ENCODE data around the gene FBXW10. TPM values are rescaled to one million over a fixed set of nuclear protein-coding genes. Genes with fewer than 3 reads are reported as not detected.
A peak's percentile ranks its signal among the peaks of the same experiment; 100 is the strongest.
"Not testable (repeated sequence)": the region's sequence is repeated elsewhere in the genome, so short reads cannot be mapped to it uniquely, and the experiment has no call there.

The FBXW10 gene, protein sequence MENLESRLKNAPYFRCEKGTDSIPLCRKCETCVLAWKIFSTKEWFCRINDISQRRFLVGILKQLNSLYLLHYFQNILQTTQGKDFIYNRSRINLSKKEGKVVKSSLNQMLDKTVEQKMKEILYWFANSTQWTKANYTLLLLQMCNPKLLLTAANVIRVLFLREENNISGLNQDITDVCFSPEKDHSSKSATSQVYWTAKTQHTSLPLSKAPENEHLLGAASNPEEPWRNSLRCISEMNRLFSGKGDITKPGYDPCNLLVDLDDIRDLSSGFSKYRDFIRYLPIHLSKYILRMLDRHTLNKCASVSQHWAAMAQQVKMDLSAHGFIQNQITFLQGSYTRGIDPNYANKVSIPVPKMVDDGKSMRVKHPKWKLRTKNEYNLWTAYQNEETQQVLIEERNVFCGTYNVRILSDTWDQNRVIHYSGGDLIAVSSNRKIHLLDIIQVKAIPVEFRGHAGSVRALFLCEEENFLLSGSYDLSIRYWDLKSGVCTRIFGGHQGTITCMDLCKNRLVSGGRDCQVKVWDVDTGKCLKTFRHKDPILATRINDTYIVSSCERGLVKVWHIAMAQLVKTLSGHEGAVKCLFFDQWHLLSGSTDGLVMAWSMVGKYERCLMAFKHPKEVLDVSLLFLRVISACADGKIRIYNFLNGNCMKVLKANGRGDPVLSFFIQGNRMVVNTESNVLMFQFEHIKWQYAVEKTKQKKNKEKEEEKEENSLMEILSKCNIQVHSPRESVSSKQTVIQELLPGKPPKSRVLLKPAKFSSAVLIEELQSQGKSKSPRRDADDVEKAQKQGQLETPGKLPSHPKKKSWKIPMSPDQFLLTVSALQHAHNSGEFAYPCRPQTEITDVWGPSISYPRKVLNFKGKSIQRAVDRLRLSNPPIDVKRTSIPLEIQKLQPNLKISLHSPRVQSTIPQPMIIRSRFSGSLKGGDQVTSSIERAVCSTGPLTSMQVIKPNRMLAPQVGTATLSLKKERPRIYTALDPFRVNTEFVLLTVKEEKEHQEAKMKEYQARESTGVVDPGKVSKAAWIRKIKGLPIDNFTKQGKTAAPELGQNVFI
- total RNA-seq, result 0.27 TPM
- long read RNA-seq, result 0 reads

DNA sequence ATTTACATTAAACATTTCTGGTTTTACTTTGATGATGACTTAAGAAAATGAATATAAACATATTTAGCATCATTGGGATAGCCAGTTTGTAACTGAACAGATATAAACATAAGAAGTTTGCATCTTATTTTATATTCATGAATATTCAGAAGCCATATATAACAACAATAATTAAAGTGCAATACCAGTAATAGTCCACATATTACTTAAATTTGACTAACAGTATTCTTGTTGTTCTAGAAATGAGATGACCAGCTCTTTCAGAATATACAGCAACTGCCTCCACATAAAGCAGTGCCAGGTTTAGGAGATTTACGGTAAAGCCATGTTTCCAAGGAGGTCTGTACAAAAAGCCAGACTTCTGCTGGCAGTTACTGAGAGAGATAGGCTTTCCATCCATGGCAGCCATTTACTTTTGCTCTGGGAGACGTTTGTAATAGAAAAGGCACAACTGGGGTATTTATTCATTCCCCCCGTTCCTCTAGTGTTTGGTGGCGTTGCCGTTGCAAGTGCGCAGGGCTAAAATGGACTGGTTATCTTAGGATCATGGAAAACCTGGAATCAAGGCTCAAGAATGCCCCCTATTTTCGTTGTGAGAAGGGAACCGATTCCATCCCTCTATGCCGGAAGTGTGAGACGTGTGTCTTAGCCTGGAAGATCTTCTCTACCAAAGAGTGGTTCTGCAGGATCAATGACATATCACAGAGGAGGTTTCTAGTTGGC lies at the start of gene FBXW10:
TSS of gene FBXW10 (plus strand) at position 356 of the 723 bp plus-strand sequence. CDS start at position 547, 191 bp downstream.
- H3K4me3 ChIP-seq; H3K4me1 ChIP-seq; H3K36me3 ChIP-seq; intact Hi-C loops (cut with DNase I); H3K27me3 ChIP-seq (ENCODE audit: low read depth); H3K9me3 ChIP-seq; DNase-seq; H3K27ac ChIP-seq: not testable (repeated sequence)
- ATAC-seq, result peak; percentile 37 to 71

DNA sequence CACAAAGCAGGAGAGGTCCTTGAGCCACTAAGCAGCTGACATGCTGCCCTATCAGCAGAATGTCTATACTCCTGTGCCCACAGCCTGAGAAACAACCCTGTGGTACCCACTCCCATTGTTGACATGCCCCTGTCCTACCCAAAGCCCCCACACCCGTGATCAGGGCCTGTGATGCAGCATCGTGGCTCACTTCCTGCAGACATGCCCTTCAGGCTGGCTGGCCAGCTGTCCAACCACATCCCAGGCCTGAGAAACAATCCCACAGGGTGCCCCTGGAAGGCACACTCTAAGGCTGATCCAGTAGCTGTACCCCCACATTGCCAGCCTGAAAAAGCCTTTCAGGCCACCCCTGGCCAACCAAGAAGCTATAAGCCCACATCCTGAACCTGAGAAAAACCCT lies 48.7 kb upstream of the FBXW10 start:
- intact Hi-C loops (cut with DNase I); H3K4me1 ChIP-seq; H3K27me3 ChIP-seq (ENCODE audit: low read depth); H3K27ac ChIP-seq; H3K4me3 ChIP-seq; H3K9me3 ChIP-seq; ATAC-seq; DNase-seq; H3K36me3 ChIP-seq: not testable (repeated sequence)

DNA sequence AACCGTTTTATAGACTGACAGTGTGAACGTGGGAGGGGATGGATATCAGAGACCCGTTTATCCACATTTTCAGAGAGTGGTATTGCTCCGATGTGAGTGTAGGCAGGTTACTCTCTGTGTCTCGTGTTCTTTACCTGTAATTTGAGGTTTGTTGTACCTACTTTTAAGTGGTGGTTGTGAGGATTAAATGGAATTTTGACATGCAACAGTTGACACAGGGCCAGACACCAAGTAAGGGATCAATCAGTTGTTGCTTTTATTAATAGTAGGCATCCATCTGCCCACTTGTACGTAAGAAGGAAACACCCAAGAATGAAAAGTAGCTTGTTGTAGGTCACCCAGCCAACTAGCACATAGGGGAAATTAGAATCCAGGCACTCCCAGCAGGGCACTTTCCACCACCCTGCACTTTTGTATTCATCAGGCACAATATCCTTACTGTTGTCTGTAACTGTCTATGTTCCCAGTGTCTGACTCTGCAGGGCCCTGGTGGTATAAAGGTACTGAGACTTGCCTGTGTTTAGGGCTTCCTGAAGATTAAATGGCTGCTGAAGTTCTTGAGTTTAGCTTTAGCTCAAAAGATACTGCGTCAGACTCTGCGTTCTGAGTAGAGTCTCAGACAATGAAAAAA lies 45.3 kb upstream of the FBXW10 start:
- H3K9me3 ChIP-seq; DNase-seq; H3K4me1 ChIP-seq; H3K36me3 ChIP-seq; intact Hi-C loops (cut with DNase I); ATAC-seq; H3K27me3 ChIP-seq (ENCODE audit: low read depth): not testable (repeated sequence)
- Histone ChIP-seq H3K4me3 (peak overlapping the region; percentile 58), H3K27ac (peak overlapping the region; percentile 57)

DNA sequence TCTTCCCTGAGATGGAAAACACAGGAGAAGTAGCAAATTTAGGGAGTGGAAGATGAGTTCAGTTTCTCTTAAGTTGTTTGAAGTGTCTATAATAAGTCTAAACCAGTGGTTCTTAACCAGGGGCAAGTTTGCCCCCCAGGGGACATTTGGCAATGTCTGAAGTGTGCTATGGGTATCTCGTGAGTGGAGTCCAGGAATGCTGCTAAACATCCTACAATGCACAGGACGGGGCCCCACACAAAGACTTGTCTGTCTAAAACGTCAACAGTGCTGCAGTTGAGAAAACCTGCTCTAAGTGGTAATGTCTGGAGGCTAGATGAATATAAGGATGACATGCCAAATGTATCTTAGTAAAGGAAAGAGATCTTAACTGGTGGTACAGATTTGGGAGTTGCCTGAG lies 37.9 kb upstream of the FBXW10 start:
- H3K27ac ChIP-seq; intact Hi-C loops (cut with DNase I); ATAC-seq: not testable (repeated sequence)

DNA sequence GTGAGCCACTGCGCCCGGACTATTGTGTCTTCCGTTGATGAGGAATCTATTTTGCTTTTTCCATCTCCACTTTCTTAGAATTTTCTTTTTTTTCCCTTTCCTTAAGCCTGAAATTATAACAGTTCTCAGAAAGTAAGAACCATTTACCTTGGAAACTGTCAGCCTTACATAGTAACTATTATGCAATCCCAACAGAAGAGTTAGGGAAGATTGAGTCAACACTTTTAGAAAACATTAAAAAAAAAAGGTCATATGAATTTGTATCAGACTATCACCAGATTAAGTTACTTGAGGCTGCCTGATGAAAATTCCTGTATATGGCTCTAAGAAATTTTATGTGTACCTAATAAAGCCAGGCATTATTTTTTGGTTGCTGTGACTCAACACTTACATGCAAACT lies 35.6 kb upstream of the FBXW10 start:
- H3K36me3 ChIP-seq; ATAC-seq; intact Hi-C loops (cut with DNase I); H3K9me3 ChIP-seq; H3K27ac ChIP-seq; H3K27me3 ChIP-seq (ENCODE audit: low read depth); H3K4me1 ChIP-seq; H3K4me3 ChIP-seq; DNase-seq: not testable (repeated sequence)

More for the DNA sequence above, 37.9 kb upstream of the FBXW10 start:
- not testable (repeated sequence) for H3K4me1 ChIP-seq; DNase-seq; H3K9me3 ChIP-seq; H3K4me3 ChIP-seq; H3K36me3 ChIP-seq; H3K27me3 ChIP-seq (ENCODE audit: low read depth)

DNA sequence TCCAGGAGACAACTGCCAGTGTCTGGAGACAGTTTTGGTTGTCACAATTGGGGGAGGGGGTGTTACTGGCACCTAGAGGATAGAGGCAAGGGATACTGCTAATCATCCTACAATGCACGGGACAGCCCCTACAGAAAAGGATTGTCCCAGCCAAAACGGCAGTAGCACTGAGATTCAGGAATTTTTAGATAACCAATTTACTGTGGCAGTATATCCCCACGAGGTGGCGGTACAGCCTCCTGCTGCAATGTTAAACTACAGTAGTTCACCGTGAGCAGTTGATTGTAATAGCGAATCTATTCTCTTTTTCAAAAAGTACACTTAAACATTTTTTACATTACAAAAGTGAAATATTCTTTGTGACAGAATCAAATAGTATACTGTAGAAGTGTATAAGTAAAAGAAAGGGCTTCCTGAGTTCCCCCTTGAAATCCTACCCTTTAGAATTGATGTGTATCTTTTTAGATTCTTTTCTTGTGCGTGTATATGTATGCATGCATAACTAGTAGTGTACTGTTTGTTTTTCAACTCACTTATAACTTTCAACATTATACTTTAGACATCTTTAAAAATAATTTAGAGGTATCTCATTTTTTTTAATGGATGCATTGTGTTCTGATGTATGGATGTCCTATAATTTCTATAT lies 31.4 kb upstream of the FBXW10 start:
- H3K27me3 ChIP-seq (ENCODE audit: low read depth); H3K9me3 ChIP-seq; H3K27ac ChIP-seq; H3K36me3 ChIP-seq; H3K4me1 ChIP-seq; H3K4me3 ChIP-seq; intact Hi-C loops (cut with DNase I): not testable (repeated sequence)
- TF ChIP-seq, protein P1, sequence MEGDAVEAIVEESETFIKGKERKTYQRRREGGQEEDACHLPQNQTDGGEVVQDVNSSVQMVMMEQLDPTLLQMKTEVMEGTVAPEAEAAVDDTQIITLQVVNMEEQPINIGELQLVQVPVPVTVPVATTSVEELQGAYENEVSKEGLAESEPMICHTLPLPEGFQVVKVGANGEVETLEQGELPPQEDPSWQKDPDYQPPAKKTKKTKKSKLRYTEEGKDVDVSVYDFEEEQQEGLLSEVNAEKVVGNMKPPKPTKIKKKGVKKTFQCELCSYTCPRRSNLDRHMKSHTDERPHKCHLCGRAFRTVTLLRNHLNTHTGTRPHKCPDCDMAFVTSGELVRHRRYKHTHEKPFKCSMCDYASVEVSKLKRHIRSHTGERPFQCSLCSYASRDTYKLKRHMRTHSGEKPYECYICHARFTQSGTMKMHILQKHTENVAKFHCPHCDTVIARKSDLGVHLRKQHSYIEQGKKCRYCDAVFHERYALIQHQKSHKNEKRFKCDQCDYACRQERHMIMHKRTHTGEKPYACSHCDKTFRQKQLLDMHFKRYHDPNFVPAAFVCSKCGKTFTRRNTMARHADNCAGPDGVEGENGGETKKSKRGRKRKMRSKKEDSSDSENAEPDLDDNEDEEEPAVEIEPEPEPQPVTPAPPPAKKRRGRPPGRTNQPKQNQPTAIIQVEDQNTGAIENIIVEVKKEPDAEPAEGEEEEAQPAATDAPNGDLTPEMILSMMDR (IDR thresholded peaks at IDR 0.05), result peak; percentile 58
- peak; percentile 59 for DNase-seq
- peak; percentile 82 to 85 for ATAC-seq

DNA sequence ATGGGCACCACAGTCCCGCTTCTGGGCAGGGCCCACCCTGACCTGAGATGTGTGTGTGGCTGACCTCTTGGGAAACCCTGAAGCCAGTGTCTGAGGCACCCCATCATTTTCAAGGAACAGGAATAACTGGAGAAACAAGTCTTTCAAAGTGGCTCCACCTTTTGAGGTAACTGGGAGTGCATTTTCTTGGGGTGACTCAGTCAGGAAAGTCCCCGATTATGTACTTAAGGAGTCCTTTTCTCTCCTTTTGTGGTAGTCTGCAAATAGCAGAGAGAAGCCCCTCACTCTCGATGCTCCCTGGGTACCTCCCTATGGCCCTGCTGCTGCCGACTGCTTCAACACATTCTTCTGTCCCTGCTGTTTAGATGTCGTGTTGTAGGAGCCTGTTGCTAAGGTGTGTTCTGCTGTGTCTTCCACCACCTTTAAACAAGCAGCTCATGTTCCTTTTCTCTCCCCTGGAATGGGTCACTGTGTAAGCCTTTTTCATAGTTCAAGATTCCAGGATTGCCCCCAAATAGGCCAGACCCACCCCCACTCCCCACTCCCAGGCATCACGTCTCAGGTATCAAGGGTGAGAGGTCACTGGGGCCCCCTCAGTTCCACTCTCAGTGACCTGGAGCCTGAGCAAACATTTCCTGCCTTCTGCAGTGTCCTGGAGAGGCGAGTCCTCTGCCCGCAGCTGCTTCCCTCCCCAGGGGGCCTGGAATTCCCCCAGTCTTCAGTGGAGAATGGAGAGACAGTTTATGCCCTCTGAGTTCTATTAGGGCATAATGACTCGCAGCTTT lies 25.0 kb upstream of the FBXW10 start:
- H3K4me1 ChIP-seq; DNase-seq; H3K27me3 ChIP-seq (ENCODE audit: low read depth); intact Hi-C loops (cut with DNase I); H3K9me3 ChIP-seq; H3K36me3 ChIP-seq; H3K4me3 ChIP-seq: not testable (repeated sequence)
- peak; percentile 67 to 80 for ATAC-seq
- H3K27ac ChIP-seq, result peak overlapping the region; percentile 24

DNA sequence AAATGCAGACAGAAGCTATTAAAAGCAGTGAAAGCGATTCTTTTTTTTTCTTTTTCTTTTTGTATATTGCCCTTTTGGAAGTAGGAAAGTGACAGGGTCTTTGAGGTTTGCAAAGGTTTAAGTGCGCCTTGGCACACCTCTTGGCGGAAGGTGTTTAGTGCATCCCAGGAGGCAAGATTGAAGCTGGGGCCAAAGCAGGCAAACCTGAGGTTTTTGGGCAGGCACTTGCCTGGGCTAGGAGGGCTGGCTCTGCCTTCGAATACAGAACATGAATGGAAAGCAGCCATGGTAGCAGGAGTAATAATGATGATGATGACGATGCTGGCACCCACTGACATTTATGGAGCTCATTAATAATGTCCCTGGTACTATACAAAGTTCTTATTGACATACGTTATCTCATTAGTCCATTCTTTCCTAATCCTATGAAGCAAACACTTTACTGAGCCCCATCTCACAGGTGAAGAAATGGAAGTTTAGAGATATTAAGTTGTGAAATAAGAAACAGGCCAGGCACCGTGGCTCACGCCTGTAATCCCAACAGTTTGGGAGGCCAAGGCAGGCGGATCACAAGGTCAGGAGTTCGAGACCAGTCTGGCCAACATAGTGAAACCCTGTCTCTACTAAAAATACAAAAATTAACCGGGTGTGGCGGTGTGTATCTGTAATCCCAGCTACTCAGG lies 24.3 kb upstream of the FBXW10 start:
- H3K36me3 ChIP-seq; H3K27me3 ChIP-seq (ENCODE audit: low read depth); intact Hi-C loops (cut with DNase I); ATAC-seq; H3K4me1 ChIP-seq; DNase-seq; H3K4me3 ChIP-seq; H3K9me3 ChIP-seq: not testable (repeated sequence)
- peak overlapping the region; percentile 24 for H3K27ac ChIP-seq

DNA sequence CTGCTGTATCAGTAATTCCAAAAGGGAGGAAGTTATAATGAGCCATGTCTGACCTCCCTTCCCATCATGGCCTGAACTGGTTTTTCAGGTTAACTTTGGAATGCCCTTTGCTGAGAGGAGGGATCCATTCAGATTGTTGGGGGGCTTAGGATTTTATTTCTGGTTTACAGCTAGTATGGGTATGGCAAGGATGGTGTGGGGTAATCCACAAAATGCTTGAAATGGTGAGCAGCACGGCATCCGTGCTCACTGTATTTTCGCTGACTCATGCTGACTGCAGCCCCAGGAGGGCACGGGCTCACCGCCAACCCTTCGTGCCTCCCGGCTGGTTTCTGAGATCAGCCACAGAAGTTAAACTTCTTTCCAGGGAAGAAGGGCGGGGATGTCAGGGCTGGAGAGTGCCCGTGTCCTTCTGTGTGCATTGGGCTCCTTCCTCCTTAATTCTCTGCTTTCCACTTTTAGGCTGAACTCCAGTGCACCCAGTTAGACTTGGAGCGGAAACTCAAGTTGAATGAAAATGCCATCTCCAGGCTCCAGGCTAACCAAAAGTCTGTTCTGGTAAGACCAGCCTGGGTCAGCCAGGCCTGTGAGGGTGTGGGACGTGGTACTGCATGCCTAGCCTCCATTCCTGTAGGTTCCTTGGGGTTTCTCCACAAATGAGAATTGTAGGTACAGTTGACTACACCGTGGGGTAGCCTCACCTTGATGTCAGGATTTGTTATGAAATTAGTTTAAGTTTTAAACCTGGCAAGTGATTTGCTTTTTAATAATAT lies 21.9 kb upstream of the FBXW10 start:
- ATAC-seq, result peak; percentile 65 to 73
- H3K4me3 ChIP-seq; DNase-seq; intact Hi-C loops (cut with DNase I); H3K27ac ChIP-seq; H3K4me1 ChIP-seq; H3K9me3 ChIP-seq; H3K27me3 ChIP-seq (ENCODE audit: low read depth); H3K36me3 ChIP-seq: not testable (repeated sequence)

DNA sequence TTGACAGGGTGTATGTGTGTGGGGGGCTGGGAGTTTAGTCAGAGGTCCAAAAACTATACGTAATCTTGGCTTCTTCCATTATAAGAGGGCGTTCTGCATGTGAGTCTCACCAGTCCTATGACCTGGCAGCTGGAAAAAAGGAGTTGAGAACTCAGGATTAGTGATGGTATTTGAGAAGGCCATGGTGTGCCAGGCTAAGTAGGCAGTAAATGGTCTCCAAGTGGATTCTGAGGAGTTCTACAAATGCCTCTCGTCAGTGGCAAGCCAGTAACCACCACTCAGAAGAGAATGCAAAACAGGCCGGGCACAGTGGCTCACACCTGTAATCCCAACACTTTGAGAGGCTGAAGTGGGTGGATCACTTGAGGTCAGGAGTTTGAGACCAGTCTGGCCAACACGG lies 21.2 kb upstream of the FBXW10 start:
- H3K27me3 ChIP-seq (ENCODE audit: low read depth); H3K36me3 ChIP-seq; H3K9me3 ChIP-seq; H3K4me1 ChIP-seq; intact Hi-C loops (cut with DNase I); H3K27ac ChIP-seq; DNase-seq; H3K4me3 ChIP-seq: not testable (repeated sequence)
- peak; percentile 70 to 75 for ATAC-seq

Data from lower lobe of right lung (tissue), 2 donors.